Smooth muscle cell (in vitro differentiated cells): ENCODE data around the gene PABPN1. TPM values are rescaled to one million over a fixed set of nuclear protein-coding genes. Genes with fewer than 3 reads are reported as not detected.

ENCODE experiments used
- DNase-seq: peaks from one replicate; lab custom pipeline; 2025; ENCODE audit not compliant: unreplicated experiment; lab: John Stamatoyannopoulos, UW
- H2AFZ ChIP-seq: fragments of 200-600 bp; sonication (generic); 2 replicates; pipeline ENCODE4 v1.6.0; 2016; ENCODE audit warnings: antibody characterized with exemption, low read depth, mild to moderate bottlenecking
- H3F3A ChIP-seq: fragments of 200-600 bp; sonication (generic); 2 replicates; pipeline ENCODE4 v1.6.0; 2017; ENCODE audit warnings: antibody characterized with exemption, low read depth
- H3K27ac ChIP-seq: fragments of 200-600 bp; sonication (generic); 2 replicates; pipeline ENCODE4 v1.5.1; 2016; ENCODE audit warnings: low read depth, mild to moderate bottlenecking
- H3K27me3 ChIP-seq: fragments of 200-600 bp; sonication (generic); 2 replicates; pipeline ENCODE4 v1.6.1; 2016; ENCODE audit warnings: low read depth, mild to moderate bottlenecking
- H3K36me3 ChIP-seq: fragments of 200-600 bp; sonication (generic); 2 replicates; pipeline ENCODE4 v1.5.1; 2016; ENCODE audit warnings: low read depth
- H3K4me1 ChIP-seq: fragments of 200-600 bp; sonication (generic); 2 replicates; pipeline ENCODE4 v1.5.1; 2016; ENCODE audit warnings: low read depth
- H3K4me2 ChIP-seq: fragments of 200-600 bp; sonication (generic); 2 replicates; pipeline ENCODE4 v1.6.0; 2016; ENCODE audit warnings: mild to moderate bottlenecking
- H3K4me3 ChIP-seq: fragments of 200-600 bp; sonication (generic); 2 replicates; pipeline ENCODE4 v1.5.1; 2016; ENCODE audit warnings: mild to moderate bottlenecking
- H3K79me2 ChIP-seq: fragments of 200-600 bp; sonication (generic); 2 replicates; pipeline ENCODE4 v1.6.0; 2016; ENCODE audit warnings: low read depth, mild to moderate bottlenecking
- H3K9ac ChIP-seq: fragments of 200-600 bp; sonication (generic); 2 replicates; pipeline ENCODE4 v1.6.0; 2016; ENCODE audit warnings: low read depth
- H3K9me3 ChIP-seq: fragments of 200-600 bp; sonication (generic); replicated peaks from 2 replicates; pipeline ENCODE4 v1.5.1; 2016; ENCODE audit warnings: low read depth
- H4K20me1 ChIP-seq: fragments of 200-600 bp; sonication (generic); 2 replicates; pipeline ENCODE4 v1.6.0; 2016; ENCODE audit warnings: low read depth
- whole genome bisulfite sequencing: methylation state at CpG from one replicate; pipeline ENCODE4 v1.1.7; 2016; ENCODE audit warnings: low lambda C conversion rate; 5-methylcytosine and 5-hydroxymethylcytosine counted together
- polyA plus RNA-seq: library from polyadenylated mRNA; unstranded; fragments of >200 nt; fragmentation: Nextera tagmentation; extraction: Ambion mirVana; gene quantifications from 2 replicates; pipeline ENCODE4 v1.2.1, GENCODE V29; 2016
- total RNA-seq: library from RNA; depleted of rRNA; stranded (reverse); fragments of >200 nt; gene quantifications from 2 replicates; pipeline ENCODE4 v1.2.3, GENCODE V29; 2014
- TF ChIP-seq, protein P1 (sequence below): fragments of 200-600 bp; sonication (generic); IDR thresholded peaks from 2 replicates; pipeline ENCODE4 v1.5.1; 2017; ENCODE audit warnings: borderline replicate concordance, mild to moderate bottlenecking, antibody characterized with exemption; ENCODE audit not compliant: insufficient read depth, poor library complexity, severe bottlenecking

Gene PABPN1
- total and polyA plus RNA-seq, 2 experiments from 2014 or later, result 48.3 to 139 TPM

DNA sequence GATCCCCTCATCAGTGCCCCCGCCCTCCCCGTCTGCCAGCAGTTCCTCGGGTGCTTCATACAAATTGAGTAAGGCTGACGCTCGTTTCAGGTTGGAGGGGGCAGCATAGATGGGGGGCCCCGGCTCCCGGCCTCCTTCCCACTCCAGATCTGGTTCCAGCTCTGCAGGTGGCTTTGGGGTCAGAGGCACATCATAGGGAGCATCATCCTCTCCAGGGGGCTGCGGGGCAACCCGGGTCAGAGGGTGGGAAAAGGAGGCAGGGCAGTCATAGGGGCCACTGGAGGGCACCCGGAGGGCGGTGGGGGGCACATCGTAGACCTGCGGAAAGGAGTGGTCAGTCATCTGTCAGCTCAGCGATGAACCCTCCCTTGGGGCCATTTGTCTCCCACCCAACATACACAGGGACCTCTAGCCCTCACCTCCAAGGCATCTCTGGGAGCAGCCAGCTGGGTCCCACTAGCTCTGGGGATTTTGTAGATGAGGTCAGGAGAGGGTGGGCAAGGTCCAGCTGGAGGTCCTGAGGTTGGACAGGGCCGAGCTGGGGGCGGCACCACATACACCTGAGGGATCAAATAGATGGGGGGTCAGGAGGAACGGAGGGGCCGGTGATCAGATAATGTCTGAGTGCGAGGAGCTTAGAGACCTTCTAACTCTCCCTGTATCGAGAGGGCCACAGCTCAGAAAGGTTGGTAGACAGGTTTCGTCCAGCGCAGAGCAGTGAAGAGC is 38.6 kb downstream of the PABPN1 start:
- H3K27me3 ChIP-seq, result no peaks in the 10 kb centered on the region
- H3K4me1 ChIP-seq, result peaks cover 33% of the 10 kb centered on the region
- no peak overlapping the region for H3K4me3 ChIP-seq
- H4K20me1 ChIP-seq, result peaks cover 41% of the 10 kb centered on the region
- DNase-seq, result no peak
- H3K27ac ChIP-seq, result no peak overlapping the region
- H3K79me2 ChIP-seq, result peaks cover 41% of the 10 kb centered on the region
- H3K4me2 ChIP-seq, result no peak overlapping the region
- TF ChIP-seq, protein P1, sequence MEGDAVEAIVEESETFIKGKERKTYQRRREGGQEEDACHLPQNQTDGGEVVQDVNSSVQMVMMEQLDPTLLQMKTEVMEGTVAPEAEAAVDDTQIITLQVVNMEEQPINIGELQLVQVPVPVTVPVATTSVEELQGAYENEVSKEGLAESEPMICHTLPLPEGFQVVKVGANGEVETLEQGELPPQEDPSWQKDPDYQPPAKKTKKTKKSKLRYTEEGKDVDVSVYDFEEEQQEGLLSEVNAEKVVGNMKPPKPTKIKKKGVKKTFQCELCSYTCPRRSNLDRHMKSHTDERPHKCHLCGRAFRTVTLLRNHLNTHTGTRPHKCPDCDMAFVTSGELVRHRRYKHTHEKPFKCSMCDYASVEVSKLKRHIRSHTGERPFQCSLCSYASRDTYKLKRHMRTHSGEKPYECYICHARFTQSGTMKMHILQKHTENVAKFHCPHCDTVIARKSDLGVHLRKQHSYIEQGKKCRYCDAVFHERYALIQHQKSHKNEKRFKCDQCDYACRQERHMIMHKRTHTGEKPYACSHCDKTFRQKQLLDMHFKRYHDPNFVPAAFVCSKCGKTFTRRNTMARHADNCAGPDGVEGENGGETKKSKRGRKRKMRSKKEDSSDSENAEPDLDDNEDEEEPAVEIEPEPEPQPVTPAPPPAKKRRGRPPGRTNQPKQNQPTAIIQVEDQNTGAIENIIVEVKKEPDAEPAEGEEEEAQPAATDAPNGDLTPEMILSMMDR, result no peak
- H3K9me3 ChIP-seq, result no peaks in the 10 kb centered on the region
- H3F3A ChIP-seq, result peaks cover 35% of the 10 kb centered on the region
- H3K36me3 ChIP-seq, result no peaks in the 10 kb centered on the region
- 96% methylated on average over 20 of the region's 22 CpGs for WGBS
- no peak overlapping the region for H3K9ac ChIP-seq
- no peak overlapping the region for H2AFZ ChIP-seq

DNA sequence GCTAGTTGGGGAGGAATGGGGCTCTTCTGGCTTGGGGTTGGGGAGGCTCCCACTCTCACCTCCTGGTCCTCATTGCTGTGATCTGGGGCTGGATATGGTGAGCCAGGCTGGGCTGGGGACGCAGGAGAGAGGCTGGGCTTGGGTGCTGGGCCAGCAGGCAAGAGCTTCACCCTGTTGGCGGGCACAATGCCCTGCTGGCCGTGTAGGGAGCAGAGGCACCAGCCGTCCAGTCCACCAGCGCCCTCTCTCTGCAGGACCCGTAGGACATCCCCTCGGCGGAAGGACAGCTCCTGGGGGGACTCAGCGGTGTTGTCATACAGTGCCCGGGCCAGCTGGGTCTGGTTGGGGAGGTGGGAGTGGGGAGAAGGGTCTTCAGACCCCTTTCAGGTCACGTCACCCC is 39.2 kb downstream of the PABPN1 start:
- Histone ChIP-seq H3K4me3 (no peak overlapping the region), H4K20me1 (peaks cover 41% of the 10 kb centered on the region), H3F3A (peaks cover 29% of the 10 kb centered on the region), H3K9me3 (no peaks in the 10 kb centered on the region), H3K36me3 (no peaks in the 10 kb centered on the region), H3K9ac (no peak overlapping the region), H3K79me2 (peaks cover 47% of the 10 kb centered on the region), H3K27me3 (no peaks in the 10 kb centered on the region), H3K27ac (peak overlapping the region; percentile 80), H3K4me2 (no peak overlapping the region), H2AFZ (no peak overlapping the region), H3K4me1 (peaks cover 33% of the 10 kb centered on the region)
- DNase-seq, result no peak
- TF ChIP-seq, protein P1, result no peak
- WGBS, result 86% methylated on average over 10 of the region's 11 CpGs

DNA sequence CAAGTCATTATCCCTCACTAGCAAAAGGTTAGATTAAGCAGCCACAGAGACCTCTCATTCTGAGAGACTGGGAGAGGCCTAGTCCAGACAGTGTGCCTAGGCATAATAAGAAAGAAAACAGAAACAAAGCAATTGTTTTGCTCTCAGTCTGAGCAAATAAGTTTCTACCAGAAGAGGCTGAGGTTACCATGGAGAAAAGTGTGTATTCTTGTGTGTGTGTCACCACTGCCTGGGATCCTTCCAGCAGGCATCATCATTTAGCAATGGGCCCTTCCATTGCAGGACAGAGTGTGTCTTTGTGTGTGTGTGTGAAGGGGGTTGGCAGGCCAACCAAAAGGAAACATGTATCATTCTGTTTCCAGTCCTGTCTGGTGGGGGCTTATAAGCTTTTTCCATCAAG is 40.1 kb downstream of the PABPN1 start:
- no peak for DNase-seq
- Histone ChIP-seq H3K4me2 (no peak overlapping the region), H3K27me3 (no peaks in the 10 kb centered on the region)

More for the DNA sequence above, 40.1 kb downstream of the PABPN1 start:
- Histone ChIP-seq H3K9ac (peak overlapping the region; percentile 26), H3K27ac (peak overlapping the region; percentile 80), H2AFZ (no peak overlapping the region), H3K36me3 (no peaks in the 10 kb centered on the region), H3K4me3 (no peak overlapping the region), H3K79me2 (peaks cover 49% of the 10 kb centered on the region), H3K4me1 (peaks cover 33% of the 10 kb centered on the region), H3K9me3 (no peaks in the 10 kb centered on the region), H4K20me1 (peaks cover 41% of the 10 kb centered on the region), H3F3A (peaks cover 32% of the 10 kb centered on the region)
- TF ChIP-seq, protein P1, result no peak
